WTC11 (cell line): Measurements from ENCODE around the gene ADGRE2. TPM values are rescaled to one million over a fixed set of nuclear protein-coding genes. Genes with fewer than 3 reads are reported as not detected.

Source experiments
- ATAC-seq: fragments of 200-7000 bp; cut with Tn5 transposase; 2 replicates; pipeline ENCODE4 v1.10.0; 2021; ENCODE audit warnings: mild to moderate bottlenecking, moderate library complexity
- CTCF ChIA-PET: fragments of 300-600 bp; sonication (Branson Sonifier 250); formaldehyde crosslinking; loops from one replicate; lab custom pipeline; 2021; ENCODE audit warnings: antibody characterized with exemption; lab: Charles Lee
- POLR2A ChIA-PET: fragments of 350-600 bp; sonication (Branson Sonifier 250); formaldehyde crosslinking; loops from one replicate; lab custom pipeline; 2021; ENCODE audit warnings: antibody characterized with exemption; lab: Charles Lee
- DNase-seq: peaks from one replicate; pipeline ENCODE4 v3.0.0; 2021; ENCODE audit warnings: low spot score
- H3K27ac Mint-ChIP-seq: 2 replicates; pipeline ENCODE4 v1.8.0; 2021; ENCODE audit warnings: mixed read lengths
- H3K27me3 Mint-ChIP-seq: 2 replicates; pipeline ENCODE4 v1.8.0; 2021; ENCODE audit warnings: low read depth, mild to moderate bottlenecking, moderate library complexity, mixed read lengths
- H3K36me3 Mint-ChIP-seq: 2 replicates; pipeline ENCODE4 v1.8.0; 2021; ENCODE audit warnings: mixed read lengths
- H3K4me1 Mint-ChIP-seq: 2 replicates; pipeline ENCODE4 v1.8.0; 2022; ENCODE audit warnings: mixed read lengths
- H3K4me3 Mint-ChIP-seq: 2 replicates; pipeline ENCODE4 v1.8.0; 2021; ENCODE audit warnings: mild to moderate bottlenecking, moderate library complexity, mixed read lengths
- H3K9me3 Mint-ChIP-seq: 2 replicates; pipeline ENCODE4 v1.8.0; 2021; ENCODE audit warnings: mixed read lengths
- FOXP1 ChIP-seq: sonication (generic); formaldehyde crosslinking; IDR thresholded peaks from 2 replicates; pipeline ENCODE4 v1.8.0; 2022; ENCODE audit warnings: missing genetic modification reagents, mild to moderate bottlenecking, moderate library complexity, borderline replicate concordance
- JAZF1 ChIP-seq: fragments of 250-450 bp; sonication (Bioruptor Pico); IDR thresholded peaks from 2 replicates; pipeline ENCODE4 v1.9.0; 2021; ENCODE audit warnings: moderate library complexity, mild to moderate bottlenecking, inconsistent platforms
- MXD4 ChIP-seq: fragments of 250-450 bp; sonication (Bioruptor Pico); IDR thresholded peaks from 2 replicates; pipeline ENCODE4 v1.8.0; 2021; ENCODE audit warnings: mild to moderate bottlenecking, moderate library complexity, borderline replicate concordance
- MYBL2 ChIP-seq: sonication (generic); formaldehyde crosslinking; IDR thresholded peaks from 2 replicates; pipeline ENCODE4 v1.8.1; 2023; ENCODE audit warnings: mild to moderate bottlenecking, moderate library complexity, missing genetic modification reagents
- NFATC4 ChIP-seq: fragments of 250-450 bp; sonication (Bioruptor Pico); IDR thresholded peaks from 2 replicates; pipeline ENCODE4 v1.9.0; 2021; ENCODE audit warnings: mild to moderate bottlenecking
- SMAD3 ChIP-seq: sonication (generic); formaldehyde crosslinking; IDR thresholded peaks from 2 replicates; pipeline ENCODE4 v1.8.0; 2022; ENCODE audit warnings: missing genetic modification reagents, mild to moderate bottlenecking, borderline replicate concordance
- SOX15 ChIP-seq: fragments of 250-450 bp; sonication (Bioruptor Pico); IDR thresholded peaks from 2 replicates; pipeline ENCODE4 v1.9.0; 2021; ENCODE audit warnings: mild to moderate bottlenecking
- SP1 ChIP-seq: sonication (generic); formaldehyde crosslinking; conservative IDR thresholded peaks from 2 replicates; pipeline ENCODE4 v1.8.1; 2022; ENCODE audit warnings: missing genetic modification reagents
- TEAD1 ChIP-seq: sonication (generic); formaldehyde crosslinking; IDR thresholded peaks from 2 replicates; pipeline ENCODE4 v1.8.0; 2022; ENCODE audit warnings: mild to moderate bottlenecking, missing genetic modification reagents
- ZNF121 ChIP-seq: sonication (generic); formaldehyde crosslinking; IDR thresholded peaks from 2 replicates; pipeline ENCODE4 v1.8.0; 2023; ENCODE audit warnings: missing genetic modification reagents
- ZNF138 ChIP-seq: sonication (generic); formaldehyde crosslinking; conservative IDR thresholded peaks from 2 replicates; pipeline ENCODE4 v1.8.1; 2022; ENCODE audit warnings: mild to moderate bottlenecking, moderate library complexity, missing genetic modification reagents
- total RNA-seq: library from RNA; stranded (reverse); gene quantifications from 3 replicates; pipeline ENCODE4 v1.2.3, GENCODE V29; 2021
- TF ChIP-seq, protein P1 (sequence below): fragments of 250-450 bp; sonication (Bioruptor Pico); IDR thresholded peaks from 2 replicates; pipeline ENCODE4 v1.9.0; 2021; ENCODE audit warnings: mild to moderate bottlenecking, borderline replicate concordance
- TF ChIP-seq, protein P2 (sequence below): sonication (generic); formaldehyde crosslinking; IDR thresholded peaks from 2 replicates; pipeline ENCODE4 v1.8.1; 2023; ENCODE audit warnings: mild to moderate bottlenecking, missing genetic modification reagents, moderate library complexity
- TF ChIP-seq, protein P3 (sequence below): sonication (generic); formaldehyde crosslinking; IDR thresholded peaks from 2 replicates; pipeline ENCODE4 v1.8.0; 2023; ENCODE audit warnings: mild to moderate bottlenecking, missing genetic modification reagents
- TF ChIP-seq, protein P4 (sequence below): sonication (generic); formaldehyde crosslinking; IDR thresholded peaks from 2 replicates; pipeline ENCODE4 v1.8.1; 2023; ENCODE audit warnings: mild to moderate bottlenecking, missing genetic modification reagents
- TF ChIP-seq, protein P5 (sequence below): sonication (generic); formaldehyde crosslinking; IDR thresholded peaks from 2 replicates; pipeline ENCODE4 v1.8.0; 2022; ENCODE audit warnings: mild to moderate bottlenecking, missing genetic modification reagents

Gene ADGRE2
- total RNA-seq, 1 experiment from 2014 or later, result 4.0 TPM

DNA sequence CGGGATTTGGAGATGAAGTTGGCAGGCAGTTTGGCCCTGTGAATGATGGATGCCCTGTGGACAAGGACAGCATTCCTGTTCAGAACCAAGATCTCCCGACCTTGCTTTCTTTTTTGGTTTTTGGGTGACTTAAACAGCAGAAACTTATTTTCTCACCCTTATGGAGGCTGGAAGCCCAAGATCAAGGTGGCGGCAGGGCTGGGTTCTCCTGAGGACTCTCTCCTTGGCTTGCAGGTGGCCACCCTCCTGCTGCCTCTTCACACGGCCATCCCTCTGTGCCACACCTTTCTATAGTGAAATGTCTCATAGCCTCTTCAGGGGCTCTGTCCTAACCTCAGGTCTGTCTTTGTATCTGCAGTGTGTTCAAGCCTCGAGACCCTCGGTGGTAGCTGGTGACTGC, 74.5 kb downstream of the ADGRE2 start:
- Mint-ChIP-seq H3K4me1 (no peaks in the 10 kb centered on the region), H3K4me3 (no peak overlapping the region), H3K36me3 (peaks cover 79% of the 10 kb centered on the region), H3K27ac (no peak overlapping the region), H3K27me3 (no peaks in the 10 kb centered on the region), H3K9me3 (peaks cover 16% of the 10 kb centered on the region)
- ChIA-PET CTCF (no interaction called here), POLR2A (no interaction called here)
- ATAC-seq, result no peak
- DNase-seq, result no peak
- TF ChIP-seq ZNF121 (CRISPR knock-in tag), result no peak
- TF ChIP-seq, protein P1, sequence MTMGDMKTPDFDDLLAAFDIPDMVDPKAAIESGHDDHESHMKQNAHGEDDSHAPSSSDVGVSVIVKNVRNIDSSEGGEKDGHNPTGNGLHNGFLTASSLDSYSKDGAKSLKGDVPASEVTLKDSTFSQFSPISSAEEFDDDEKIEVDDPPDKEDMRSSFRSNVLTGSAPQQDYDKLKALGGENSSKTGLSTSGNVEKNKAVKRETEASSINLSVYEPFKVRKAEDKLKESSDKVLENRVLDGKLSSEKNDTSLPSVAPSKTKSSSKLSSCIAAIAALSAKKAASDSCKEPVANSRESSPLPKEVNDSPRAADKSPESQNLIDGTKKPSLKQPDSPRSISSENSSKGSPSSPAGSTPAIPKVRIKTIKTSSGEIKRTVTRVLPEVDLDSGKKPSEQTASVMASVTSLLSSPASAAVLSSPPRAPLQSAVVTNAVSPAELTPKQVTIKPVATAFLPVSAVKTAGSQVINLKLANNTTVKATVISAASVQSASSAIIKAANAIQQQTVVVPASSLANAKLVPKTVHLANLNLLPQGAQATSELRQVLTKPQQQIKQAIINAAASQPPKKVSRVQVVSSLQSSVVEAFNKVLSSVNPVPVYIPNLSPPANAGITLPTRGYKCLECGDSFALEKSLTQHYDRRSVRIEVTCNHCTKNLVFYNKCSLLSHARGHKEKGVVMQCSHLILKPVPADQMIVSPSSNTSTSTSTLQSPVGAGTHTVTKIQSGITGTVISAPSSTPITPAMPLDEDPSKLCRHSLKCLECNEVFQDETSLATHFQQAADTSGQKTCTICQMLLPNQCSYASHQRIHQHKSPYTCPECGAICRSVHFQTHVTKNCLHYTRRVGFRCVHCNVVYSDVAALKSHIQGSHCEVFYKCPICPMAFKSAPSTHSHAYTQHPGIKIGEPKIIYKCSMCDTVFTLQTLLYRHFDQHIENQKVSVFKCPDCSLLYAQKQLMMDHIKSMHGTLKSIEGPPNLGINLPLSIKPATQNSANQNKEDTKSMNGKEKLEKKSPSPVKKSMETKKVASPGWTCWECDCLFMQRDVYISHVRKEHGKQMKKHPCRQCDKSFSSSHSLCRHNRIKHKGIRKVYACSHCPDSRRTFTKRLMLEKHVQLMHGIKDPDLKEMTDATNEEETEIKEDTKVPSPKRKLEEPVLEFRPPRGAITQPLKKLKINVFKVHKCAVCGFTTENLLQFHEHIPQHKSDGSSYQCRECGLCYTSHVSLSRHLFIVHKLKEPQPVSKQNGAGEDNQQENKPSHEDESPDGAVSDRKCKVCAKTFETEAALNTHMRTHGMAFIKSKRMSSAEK (CRISPR knock-in tag), result no peak
- TF ChIP-seq JAZF1, result no peak
- no peak for TF ChIP-seq FOXP1 (CRISPR knock-in tag)
- TF ChIP-seq NFATC4 (CRISPR knock-in tag), result no peak
- no peak for TF ChIP-seq SMAD3 (CRISPR knock-in tag)
- TF ChIP-seq, protein P2, sequence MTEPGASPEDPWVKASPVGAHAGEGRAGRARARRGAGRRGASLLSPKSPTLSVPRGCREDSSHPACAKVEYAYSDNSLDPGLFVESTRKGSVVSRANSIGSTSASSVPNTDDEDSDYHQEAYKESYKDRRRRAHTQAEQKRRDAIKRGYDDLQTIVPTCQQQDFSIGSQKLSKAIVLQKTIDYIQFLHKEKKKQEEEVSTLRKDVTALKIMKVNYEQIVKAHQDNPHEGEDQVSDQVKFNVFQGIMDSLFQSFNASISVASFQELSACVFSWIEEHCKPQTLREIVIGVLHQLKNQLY (CRISPR knock-in tag), result no peak
- TF ChIP-seq SOX15, result no peak
- TF ChIP-seq TEAD1 (CRISPR knock-in tag), result no peak
- no peak for TF ChIP-seq SP1 (CRISPR knock-in tag)
- TF ChIP-seq MYBL2 (CRISPR knock-in tag), result no peak
- TF ChIP-seq, protein P3, sequence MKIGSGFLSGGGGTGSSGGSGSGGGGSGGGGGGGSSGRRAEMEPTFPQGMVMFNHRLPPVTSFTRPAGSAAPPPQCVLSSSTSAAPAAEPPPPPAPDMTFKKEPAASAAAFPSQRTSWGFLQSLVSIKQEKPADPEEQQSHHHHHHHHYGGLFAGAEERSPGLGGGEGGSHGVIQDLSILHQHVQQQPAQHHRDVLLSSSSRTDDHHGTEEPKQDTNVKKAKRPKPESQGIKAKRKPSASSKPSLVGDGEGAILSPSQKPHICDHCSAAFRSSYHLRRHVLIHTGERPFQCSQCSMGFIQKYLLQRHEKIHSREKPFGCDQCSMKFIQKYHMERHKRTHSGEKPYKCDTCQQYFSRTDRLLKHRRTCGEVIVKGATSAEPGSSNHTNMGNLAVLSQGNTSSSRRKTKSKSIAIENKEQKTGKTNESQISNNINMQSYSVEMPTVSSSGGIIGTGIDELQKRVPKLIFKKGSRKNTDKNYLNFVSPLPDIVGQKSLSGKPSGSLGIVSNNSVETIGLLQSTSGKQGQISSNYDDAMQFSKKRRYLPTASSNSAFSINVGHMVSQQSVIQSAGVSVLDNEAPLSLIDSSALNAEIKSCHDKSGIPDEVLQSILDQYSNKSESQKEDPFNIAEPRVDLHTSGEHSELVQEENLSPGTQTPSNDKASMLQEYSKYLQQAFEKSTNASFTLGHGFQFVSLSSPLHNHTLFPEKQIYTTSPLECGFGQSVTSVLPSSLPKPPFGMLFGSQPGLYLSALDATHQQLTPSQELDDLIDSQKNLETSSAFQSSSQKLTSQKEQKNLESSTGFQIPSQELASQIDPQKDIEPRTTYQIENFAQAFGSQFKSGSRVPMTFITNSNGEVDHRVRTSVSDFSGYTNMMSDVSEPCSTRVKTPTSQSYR (CRISPR knock-in tag), result no peak
- TF ChIP-seq, protein P4, sequence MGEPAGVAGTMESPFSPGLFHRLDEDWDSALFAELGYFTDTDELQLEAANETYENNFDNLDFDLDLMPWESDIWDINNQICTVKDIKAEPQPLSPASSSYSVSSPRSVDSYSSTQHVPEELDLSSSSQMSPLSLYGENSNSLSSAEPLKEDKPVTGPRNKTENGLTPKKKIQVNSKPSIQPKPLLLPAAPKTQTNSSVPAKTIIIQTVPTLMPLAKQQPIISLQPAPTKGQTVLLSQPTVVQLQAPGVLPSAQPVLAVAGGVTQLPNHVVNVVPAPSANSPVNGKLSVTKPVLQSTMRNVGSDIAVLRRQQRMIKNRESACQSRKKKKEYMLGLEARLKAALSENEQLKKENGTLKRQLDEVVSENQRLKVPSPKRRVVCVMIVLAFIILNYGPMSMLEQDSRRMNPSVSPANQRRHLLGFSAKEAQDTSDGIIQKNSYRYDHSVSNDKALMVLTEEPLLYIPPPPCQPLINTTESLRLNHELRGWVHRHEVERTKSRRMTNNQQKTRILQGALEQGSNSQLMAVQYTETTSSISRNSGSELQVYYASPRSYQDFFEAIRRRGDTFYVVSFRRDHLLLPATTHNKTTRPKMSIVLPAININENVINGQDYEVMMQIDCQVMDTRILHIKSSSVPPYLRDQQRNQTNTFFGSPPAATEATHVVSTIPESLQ (CRISPR knock-in tag), result no peak
- TF ChIP-seq MXD4 (CRISPR knock-in tag), result no peak
- no peak for TF ChIP-seq ZNF138
- TF ChIP-seq, protein P5, sequence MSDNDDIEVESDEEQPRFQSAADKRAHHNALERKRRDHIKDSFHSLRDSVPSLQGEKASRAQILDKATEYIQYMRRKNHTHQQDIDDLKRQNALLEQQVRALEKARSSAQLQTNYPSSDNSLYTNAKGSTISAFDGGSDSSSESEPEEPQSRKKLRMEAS (CRISPR knock-in tag), result no peak
